Endothelial cell of umbilical vein (primary cell): ENCODE results near the gene HK1. TPM values are rescaled to one million over a fixed set of nuclear protein-coding genes. Genes with fewer than 3 reads are reported as not detected.

Experiments
- BruUV-seq: library from RNA; stranded (reverse); fragments of 400-500 nt; replicated peaks from 2 replicates; lab custom pipeline; 2021; lab: Mats Ljungman, UMichigan
- CTCF ChIA-PET: fragments of 300-600, 350-600 bp; sonication (Branson Sonifier 250); formaldehyde crosslinking; loops from one replicate; lab custom pipeline; 2021; ENCODE audit warnings: antibody characterized with exemption, inconsistent platforms; lab: Charles Lee
- POLR2A ChIA-PET: fragments of 300-600, 350-600 bp; sonication (Branson Sonifier 250); formaldehyde crosslinking; loops from one replicate; lab custom pipeline; 2021; ENCODE audit warnings: antibody characterized with exemption, inconsistent platforms; lab: Charles Lee
- DNase-seq: peaks from one replicate; pipeline ENCODE4 v3.0.0-alpha.2; 2011; ENCODE audit warnings: low read depth, low spot score
- FAIRE-seq: peaks from 2 replicates; lab custom pipeline; 2011; peaks lifted over from hg19 to GRCh38; lab: Jason Lieb, UNC
- H2AFZ ChIP-seq: 2 replicates; pipeline ENCODE4 v1.6.0; 2012; ENCODE audit warnings: low read depth, low read length, control low read depth, inconsistent platforms
- H3K27ac ChIP-seq: 2 replicates; pipeline ENCODE4 v1.5.1; 2011; ENCODE audit warnings: low read depth, mild to moderate bottlenecking, control low read depth, low read length, moderate library complexity; ENCODE audit not compliant: insufficient read depth
- H3K27me3 ChIP-seq, 2 experiments: 2 replicates each; pipeline versions ENCODE4 v1.6.0 to v1.6.1; 2011; ENCODE audit warnings: low read length in 2 of 2, mixed read lengths in 1 of 2; ENCODE audit not compliant: control insufficient read depth in 2 of 2, insufficient read depth in 2 of 2
- H3K36me3 ChIP-seq, 2 experiments: 2 replicates in 1 of 2; 3 replicates in 1 of 2; pipeline ENCODE4 v1.5.1; 2011; ENCODE audit warnings: low read length in 2 of 2, mild to moderate bottlenecking in 1 of 2, moderate library complexity in 1 of 2; ENCODE audit not compliant: control insufficient read depth in 2 of 2, insufficient read depth in 2 of 2; ENCODE audit errors: extremely low read depth in 1 of 2
- H3K4me1 ChIP-seq: 3 replicates; pipeline ENCODE4 v1.5.1; 2011; ENCODE audit warnings: mild to moderate bottlenecking, low read length; ENCODE audit not compliant: control insufficient read depth, insufficient read depth; ENCODE audit errors: extremely low read depth
- H3K4me2 ChIP-seq: 2 replicates; pipeline ENCODE4 v1.6.1; 2011; ENCODE audit warnings: low read length, control low read depth, mixed read lengths; ENCODE audit not compliant: insufficient read depth
- H3K4me3 ChIP-seq, 3 experiments: fragments of 200-600 bp in 1 of 3; sonication (generic), shearing (Covaris generic) in 1 of 3; replicated peaks in 1 of 3; 2 replicates each; pipeline ENCODE4 v1.5.1; 2011 to 2016; ENCODE audit warnings: control low read depth in 3 of 3, low read length in 3 of 3, mild to moderate bottlenecking in 2 of 3, inconsistent platforms in 1 of 3, low read depth in 1 of 3, moderate library complexity in 1 of 3; ENCODE audit not compliant: insufficient read depth in 1 of 3
- H3K79me2 ChIP-seq: 2 replicates; pipeline ENCODE4 v1.6.0; 2012; ENCODE audit warnings: low read length, inconsistent platforms; ENCODE audit not compliant: control insufficient read depth, insufficient read depth
- H3K9ac ChIP-seq: replicated peaks from 2 replicates; pipeline ENCODE3; 2011; ENCODE audit warnings: low read length, control low read depth; ENCODE audit not compliant: insufficient read depth; ENCODE audit errors: extremely low read depth
- H3K9me1 ChIP-seq: replicated peaks from 3 replicates; pipeline ENCODE4 v1.6.0; 2011; ENCODE audit warnings: mild to moderate bottlenecking, low read length; ENCODE audit not compliant: control insufficient read depth, insufficient read depth; ENCODE audit errors: extremely low read depth
- H3K9me3 ChIP-seq: replicated peaks from 2 replicates; pipeline ENCODE4 v1.5.1; 2012; ENCODE audit warnings: low read length, inconsistent platforms; ENCODE audit not compliant: control insufficient read depth, insufficient read depth
- H4K20me1 ChIP-seq: replicated peaks from 2 replicates; pipeline ENCODE3; 2011; ENCODE audit warnings: mild to moderate bottlenecking, low read length; ENCODE audit not compliant: control insufficient read depth, insufficient read depth; ENCODE audit errors: extremely low read depth
- EZH2 ChIP-seq: IDR thresholded peaks from 2 replicates; pipeline ENCODE4 v1.6.1; 2012; ENCODE audit warnings: borderline replicate concordance, low read depth, mild to moderate bottlenecking, moderate library complexity, low read length, inconsistent platforms; ENCODE audit not compliant: severe bottlenecking
- FOS ChIP-seq: IDR thresholded peaks from 2 replicates; pipeline ENCODE4 v1.6.1; 2011; ENCODE audit warnings: mild to moderate bottlenecking, low read length, moderate library complexity, borderline replicate concordance; ENCODE audit not compliant: insufficient read depth
- GATA2 ChIP-seq: IDR thresholded peaks from 2 replicates; pipeline ENCODE4 v1.7.0; 2011; ENCODE audit warnings: low read depth, mild to moderate bottlenecking, moderate library complexity, mixed read lengths, low read length; ENCODE audit not compliant: insufficient read length, insufficient read depth
- JUN ChIP-seq: IDR thresholded peaks from 2 replicates; pipeline ENCODE4 v1.6.1; 2011; ENCODE audit warnings: borderline replicate concordance, low read depth; ENCODE audit not compliant: insufficient read length, insufficient read depth
- MYC ChIP-seq: IDR thresholded peaks from one replicate; pipeline ENCODE4 v1.6.1; 2011; ENCODE audit warnings: mild to moderate bottlenecking, low read depth, low read length
- dilution Hi-C: fragments of 300-500 bp; cut with MboI; formaldehyde crosslinking; loops from one replicate; pipeline ENCODE4 v1.15.0; 2019; ENCODE audit warnings: low sequenced_read_pairs; ENCODE audit not compliant: extremely low pct_ligation_motif_present
- intact Hi-C: fragments of 100-400 bp; cut with micrococcal nuclease; formaldehyde crosslinking; loops from one replicate; pipeline ENCODE4 v1.10.0; 2022
- polyA plus RNA-seq, 4 experiments: library from polyadenylated mRNA; depleted of rRNA in 3 of 4; stranded (reverse) in 3 of 4; unstranded in 1 of 4; fragments of >200 nt; gene quantifications; 2 replicates each; pipeline versions ENCODE4 v1.2.1 to v1.2.3, GENCODE V29; 2011 to 2012; ENCODE audit warnings: missing spikeins in 1 of 4
- total RNA-seq: library from RNA; stranded (reverse); gene quantifications from 2 replicates; pipeline ENCODE4 v1.2.3, GENCODE V29; 2021
- TF ChIP-seq, protein P1 (sequence below), 2 donors: IDR thresholded peaks; 1 replicate in 1 of 2; 2 replicates in 1 of 2; pipeline ENCODE4 v1.5.1; 2011; ENCODE audit warnings: low read length in 2 of 2, mild to moderate bottlenecking in 2 of 2, moderate library complexity in 2 of 2, control low read depth in 1 of 2, inconsistent platforms in 1 of 2, low read depth in 1 of 2; ENCODE audit not compliant: insufficient read depth in 1 of 2; ENCODE audit errors: extremely low read depth in 1 of 2

The HK1 gene
- total and polyA plus RNA-seq, 2 donors (not counting 3 experiments of a cell fraction or from before 2014, with no cell fraction given) = 50.8 to 121 TPM

DNA sequence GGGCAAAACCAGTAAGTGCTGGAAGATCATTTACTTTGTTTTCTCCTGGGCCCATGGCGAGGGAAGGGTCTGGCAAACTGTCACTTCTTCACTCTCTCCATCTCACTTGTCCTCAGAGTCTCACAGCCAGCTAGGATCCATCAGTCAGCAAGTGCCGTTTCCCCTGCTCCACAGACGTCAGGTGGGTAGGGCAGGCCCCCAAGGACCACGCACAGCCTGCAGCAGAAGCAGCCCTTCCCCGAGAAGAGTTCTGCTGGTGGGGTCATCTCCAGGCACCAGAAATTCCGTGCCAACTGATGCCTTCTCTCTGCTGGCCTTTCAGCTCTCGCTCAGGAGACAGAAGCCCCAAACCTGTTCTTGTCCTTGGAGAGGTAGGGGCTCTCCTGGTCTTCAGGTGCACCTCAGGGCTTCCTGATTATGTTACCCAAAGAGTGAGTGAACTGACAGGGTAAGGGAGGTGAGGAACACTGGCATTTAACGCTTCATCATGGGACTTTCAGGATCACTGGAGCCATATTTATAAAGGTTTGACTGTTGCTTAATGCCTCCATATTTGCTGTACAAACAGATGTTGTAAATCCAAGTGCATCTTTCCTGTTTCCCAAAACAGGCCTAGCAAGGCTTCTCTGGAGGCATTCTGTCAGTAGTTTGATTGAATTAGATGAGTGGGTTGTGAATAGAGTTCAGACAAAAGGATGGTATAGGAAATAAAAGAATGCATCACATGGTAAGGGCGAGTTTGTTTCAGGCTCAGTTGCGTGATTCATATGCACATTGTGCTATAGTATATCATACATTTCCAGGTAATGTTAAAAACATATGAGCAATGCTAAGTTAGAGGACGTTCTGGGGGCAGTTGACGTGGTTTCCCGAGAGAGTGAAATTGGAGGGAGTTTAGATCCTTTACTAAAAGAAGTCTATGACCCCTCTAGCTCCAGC is 159.3 kb downstream of the HK1 start:
- Histone ChIP-seq H3K9ac (no peak overlapping the region), H4K20me1 (no peaks in the 10 kb centered on the region), H3K79me2 (no peaks in the 10 kb centered on the region), H3K27me3 (no peaks in the 10 kb centered on the region), H3K36me3 (no peaks in the 10 kb centered on the region), H3K9me3 (no peaks in the 10 kb centered on the region), H3K4me3 (no peak overlapping the region), H3K9me1 (no peaks in the 10 kb centered on the region), H2AFZ (no peak overlapping the region), H3K4me1 (peaks cover 8% of the 10 kb centered on the region), H3K4me2 (no peak overlapping the region), H3K27ac (no peak overlapping the region)
- CTCF ChIA-PET = interaction anchor here (1.0 to 1.2 kb wide), 2 partner anchors 10 to 12 kb away, joined by 4 to 7 read pairs; no protein-coding TSS in a partner anchor
- DNase-seq (no peak), FAIRE-seq (peak; percentile 26)
- TF ChIP-seq, protein P1, sequence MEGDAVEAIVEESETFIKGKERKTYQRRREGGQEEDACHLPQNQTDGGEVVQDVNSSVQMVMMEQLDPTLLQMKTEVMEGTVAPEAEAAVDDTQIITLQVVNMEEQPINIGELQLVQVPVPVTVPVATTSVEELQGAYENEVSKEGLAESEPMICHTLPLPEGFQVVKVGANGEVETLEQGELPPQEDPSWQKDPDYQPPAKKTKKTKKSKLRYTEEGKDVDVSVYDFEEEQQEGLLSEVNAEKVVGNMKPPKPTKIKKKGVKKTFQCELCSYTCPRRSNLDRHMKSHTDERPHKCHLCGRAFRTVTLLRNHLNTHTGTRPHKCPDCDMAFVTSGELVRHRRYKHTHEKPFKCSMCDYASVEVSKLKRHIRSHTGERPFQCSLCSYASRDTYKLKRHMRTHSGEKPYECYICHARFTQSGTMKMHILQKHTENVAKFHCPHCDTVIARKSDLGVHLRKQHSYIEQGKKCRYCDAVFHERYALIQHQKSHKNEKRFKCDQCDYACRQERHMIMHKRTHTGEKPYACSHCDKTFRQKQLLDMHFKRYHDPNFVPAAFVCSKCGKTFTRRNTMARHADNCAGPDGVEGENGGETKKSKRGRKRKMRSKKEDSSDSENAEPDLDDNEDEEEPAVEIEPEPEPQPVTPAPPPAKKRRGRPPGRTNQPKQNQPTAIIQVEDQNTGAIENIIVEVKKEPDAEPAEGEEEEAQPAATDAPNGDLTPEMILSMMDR (IDR thresholded peaks at IDR 0.05; ENCODE audit: extremely low read depth in 1 of 2, insufficient read depth in 1 of 2, low read depth in 1 of 2, low read length in 2 of 2) = no peak
- no peak for TF ChIP-seq FOS
- no peak for TF ChIP-seq MYC
- TF ChIP-seq EZH2 = no peak
- no peak for TF ChIP-seq JUN
- no peak for TF ChIP-seq GATA2
- intact Hi-C loops = no loop called here
- dilution Hi-C loops = no loop called here
- BruUV-seq = no TSS peak
- POLR2A ChIA-PET = no interaction called here
